ENCODE results near the gene IER5. TPM values are rescaled to one million over a fixed set of nuclear protein-coding genes. Genes with fewer than 3 reads are reported as not detected.

Gene IER5
- total RNA-seq, 1 experiment from 2014 or later: 9.4 TPM

DNA sequence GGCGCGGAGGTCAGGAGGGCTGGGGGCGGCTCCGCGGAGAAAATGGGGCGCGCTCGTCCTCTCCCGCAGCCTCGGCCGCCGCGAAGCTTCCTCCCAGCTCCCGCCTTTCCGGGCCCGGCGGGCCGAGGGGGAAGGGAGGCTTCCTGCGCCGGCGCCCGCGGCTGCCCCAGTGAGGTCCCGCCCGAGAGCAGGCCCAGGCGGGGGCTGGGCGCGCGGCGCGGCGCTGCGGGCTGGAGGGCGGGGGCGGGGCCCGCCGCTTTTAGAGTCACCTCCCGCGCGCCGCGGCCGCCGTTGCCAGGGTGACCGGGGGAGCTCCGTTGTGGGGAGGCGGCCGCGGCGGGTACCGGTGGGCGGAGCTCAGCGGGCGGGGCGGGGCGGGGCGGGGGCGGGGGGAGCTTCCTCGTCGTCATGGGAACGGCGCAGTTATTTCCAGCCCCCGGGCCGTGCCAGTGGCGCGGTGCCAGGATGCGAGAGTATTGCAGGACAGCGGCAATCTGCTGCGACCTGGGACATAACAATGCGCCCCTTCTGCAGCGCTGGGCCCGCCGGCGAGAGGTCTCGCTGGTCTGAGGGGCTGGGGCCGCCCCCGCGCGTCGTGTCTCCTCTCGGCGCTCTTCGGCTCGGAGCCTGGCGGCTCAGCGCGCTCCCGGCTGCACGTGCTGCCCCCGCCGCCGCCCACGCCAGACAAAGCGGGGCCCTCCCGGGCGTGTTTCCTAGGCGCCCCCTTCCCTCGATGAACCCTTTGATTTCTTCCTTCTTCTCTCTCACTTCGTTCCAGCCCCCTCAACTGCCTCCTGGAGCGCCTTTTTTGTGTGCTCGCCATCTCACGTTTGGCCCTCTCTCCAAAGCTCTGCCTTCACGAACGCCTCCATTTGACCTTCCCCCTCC, 16.9 kb downstream of the IER5 start:
- Mint-ChIP-seq H3K27me3 (ENCODE audit: insufficient read depth, unreplicated experiment) (no peaks in the 10 kb centered on the region), H3K4me3 (ENCODE audit: unreplicated experiment) (peak overlapping the region; percentile 76), H3K4me1 (ENCODE audit: low read depth, unreplicated experiment) (peaks cover 61% of the 10 kb centered on the region), H3K27ac (ENCODE audit: unreplicated experiment) (peak overlapping the region; percentile 86), H3K36me3 (ENCODE audit: insufficient read depth, unreplicated experiment) (peaks cover 14% of the 10 kb centered on the region), H3K9me3 (ENCODE audit: unreplicated experiment) (no peaks in the 10 kb centered on the region)
- CTCF ChIA-PET: interaction anchor here (0.6 to 2.0 kb wide), 9 partner anchors 8 to 857 kb away, joined by 3 to 9 read pairs (median 4); no protein-coding TSS in a partner anchor
- peak; percentile 93 to 94 for DNase-seq
- peaks cover 51% of the 10 kb centered on the region for H3K4me1 ChIP-seq
- no TSS peak for BruUV-seq (replicated peaks)
- POLR2A ChIA-PET: interaction anchor here (0.6 to 2.4 kb wide), 7 partner anchors 9 to 616 kb away, joined by 3 to 21 read pairs (median 5); partner anchors contain the start of gene IER5
- H3K27me3 ChIP-seq (replicated peaks; ENCODE audit: control insufficient read depth, insufficient read depth, low read length): no peaks in the 10 kb centered on the region
- H3K4me3 ChIP-seq (ENCODE audit: low read depth, low read length): peak overlapping the region; percentile 83
- intact Hi-C loops (cut with micrococcal nuclease; ENCODE audit: unreplicated experiment): loop anchor here (2.0 kb wide), 2 partner anchors 13 to 17 kb away; partner anchors contain the start of gene IER5
- no peak for TF ChIP-seq CTCF (IDR thresholded peaks at IDR 0.05; ENCODE audit: insufficient read depth in 1 of 2, low read depth in 1 of 2, low read length in 1 of 2, severe bottlenecking in 1 of 2, unreplicated experiment in 1 of 2)
- H3K36me3 ChIP-seq (ENCODE audit: control insufficient read depth, insufficient read depth, low read length): no peaks in the 10 kb centered on the region
- no peaks in the 10 kb centered on the region for H3K9me3 ChIP-seq

GRCh38 chr1:181106022-181106312, 17.5 kb downstream of the IER5 start:
- no peak for TF ChIP-seq CTCF (IDR thresholded peaks at IDR 0.05; ENCODE audit: insufficient read depth in 1 of 2, low read depth in 1 of 2, low read length in 1 of 2, severe bottlenecking in 1 of 2, unreplicated experiment in 1 of 2)
- Histone ChIP-seq H3K36me3 (ENCODE audit: control insufficient read depth, insufficient read depth, low read length) (no peaks in the 10 kb centered on the region; the same call in 1 of the 2 replicates), H3K27me3 (replicated peaks; ENCODE audit: control insufficient read depth, insufficient read depth, low read length) (no peaks in the 10 kb centered on the region), H3K4me3 (ENCODE audit: low read depth, low read length) (peak overlapping the region; percentile 57), H3K9me3 (no peaks in the 10 kb centered on the region), H3K4me1 (peaks cover 51% of the 10 kb centered on the region)
- Mint-ChIP-seq H3K36me3 (ENCODE audit: insufficient read depth, unreplicated experiment) (peaks cover 14% of the 10 kb centered on the region), H3K9me3 (ENCODE audit: unreplicated experiment) (no peaks in the 10 kb centered on the region), H3K4me1 (ENCODE audit: low read depth, unreplicated experiment) (peaks cover 61% of the 10 kb centered on the region), H3K27me3 (ENCODE audit: insufficient read depth, unreplicated experiment) (no peaks in the 10 kb centered on the region), H3K27ac (ENCODE audit: unreplicated experiment) (peak overlapping the region; percentile 86), H3K4me3 (ENCODE audit: unreplicated experiment) (peak overlapping the region; percentile 76)
- CTCF ChIA-PET: interaction anchor here (1.1 to 2.0 kb wide), 2 partner anchors 13 to 36 kb away, joined by 3 to 9 read pairs; no protein-coding TSS in a partner anchor
- DNase-seq: no peak
- POLR2A ChIA-PET: interaction anchor here (1.4 to 2.4 kb wide), 2 partner anchors 17 to 18 kb away, joined by 5 to 8 read pairs; partner anchors contain the start of gene IER5
- no TSS peak for BruUV-seq (replicated peaks)
- intact Hi-C loops (cut with micrococcal nuclease; ENCODE audit: unreplicated experiment): no loop called here

DNA sequence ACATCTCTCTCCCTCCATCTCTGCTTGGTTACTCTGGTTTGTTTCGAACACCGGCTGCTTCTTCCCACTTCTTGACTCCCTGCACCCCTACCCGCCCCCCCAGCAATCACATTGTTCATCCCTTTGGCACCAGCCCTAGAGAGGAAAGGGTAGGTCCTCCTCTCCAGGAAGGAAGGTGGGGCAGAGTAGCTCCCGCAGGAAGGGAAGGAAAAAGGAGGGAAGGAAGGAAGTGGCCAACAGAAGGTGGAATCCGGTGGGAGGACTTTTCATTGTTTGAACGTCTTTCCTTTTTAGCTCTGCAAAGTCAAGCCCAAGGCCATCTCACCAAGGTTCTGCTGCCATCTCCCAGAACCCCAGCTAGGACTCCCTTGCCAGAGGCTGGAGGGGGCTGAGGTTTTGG, 18.0 kb downstream of the IER5 start:
- no peak overlapping the region for H3K4me3 ChIP-seq (ENCODE audit: low read depth, low read length)
- H3K36me3 Mint-ChIP-seq (ENCODE audit: insufficient read depth, unreplicated experiment): peaks cover 14% of the 10 kb centered on the region
- peaks cover 64% of the 10 kb centered on the region for H3K4me1 Mint-ChIP-seq (ENCODE audit: low read depth, unreplicated experiment)
- H3K9me3 Mint-ChIP-seq (ENCODE audit: unreplicated experiment): no peaks in the 10 kb centered on the region
- POLR2A ChIA-PET: interaction anchor here (1.4 to 2.4 kb wide), 2 partner anchors 18 to 19 kb away, joined by 5 to 8 read pairs; partner anchors contain the start of gene IER5
- intact Hi-C loops (cut with micrococcal nuclease; ENCODE audit: unreplicated experiment): no loop called here
- CTCF ChIA-PET: interaction anchor here (1.1 kb wide), 1 partner anchor 14 kb away, joined by 3 read pairs; no protein-coding TSS in a partner anchor
- H3K4me1 ChIP-seq: peaks cover 51% of the 10 kb centered on the region
- no peaks in the 10 kb centered on the region for H3K9me3 ChIP-seq
- H3K27me3 Mint-ChIP-seq (ENCODE audit: insufficient read depth, unreplicated experiment): no peaks in the 10 kb centered on the region
- no TSS peak for BruUV-seq (replicated peaks)
- H3K27me3 ChIP-seq (replicated peaks; ENCODE audit: control insufficient read depth, insufficient read depth, low read length): no peaks in the 10 kb centered on the region
- DNase-seq: no peak
- no peak for TF ChIP-seq CTCF (IDR thresholded peaks at IDR 0.05; ENCODE audit: insufficient read depth in 1 of 2, low read depth in 1 of 2, low read length in 1 of 2, severe bottlenecking in 1 of 2, unreplicated experiment in 1 of 2)
- H3K36me3 ChIP-seq (ENCODE audit: control insufficient read depth, insufficient read depth, low read length): no peaks in the 10 kb centered on the region; the same call in 1 of the 2 replicates
- H3K27ac Mint-ChIP-seq (ENCODE audit: unreplicated experiment): peak overlapping the region; percentile 86
- peak overlapping the region; percentile 76 for H3K4me3 Mint-ChIP-seq (ENCODE audit: unreplicated experiment)

Measured in Caco-2 (cell line).